NCI-H2196 treated with DMSO at 0.1 percent for 48 hours (cell line): Measurements from ENCODE around the gene ZG16B.

Experiments used
- DNase-seq: peaks from one replicate; lab custom pipeline; 2025; ENCODE audit not compliant: unreplicated experiment; lab: John Stamatoyannopoulos, UW

The ZG16B gene

DNA sequence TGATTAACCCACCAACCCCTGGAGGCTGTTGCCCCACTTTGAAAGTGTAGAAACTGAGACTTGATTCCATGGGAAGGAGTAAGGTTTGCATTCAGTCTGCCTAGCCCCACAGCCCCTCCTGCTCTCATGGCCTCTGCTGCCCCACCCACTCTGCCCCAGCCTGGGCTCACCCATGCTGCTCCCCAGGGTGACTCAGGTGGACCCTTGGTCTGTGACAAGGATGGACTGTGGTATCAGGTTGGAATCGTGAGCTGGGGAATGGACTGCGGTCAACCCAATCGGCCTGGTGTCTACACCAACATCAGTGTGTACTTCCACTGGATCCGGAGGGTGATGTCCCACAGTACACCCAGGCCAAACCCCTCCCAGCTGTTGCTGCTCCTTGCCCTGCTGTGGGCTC lies 25.4 kb upstream of the ZG16B start:
- DNase-seq = no peak

DNA sequence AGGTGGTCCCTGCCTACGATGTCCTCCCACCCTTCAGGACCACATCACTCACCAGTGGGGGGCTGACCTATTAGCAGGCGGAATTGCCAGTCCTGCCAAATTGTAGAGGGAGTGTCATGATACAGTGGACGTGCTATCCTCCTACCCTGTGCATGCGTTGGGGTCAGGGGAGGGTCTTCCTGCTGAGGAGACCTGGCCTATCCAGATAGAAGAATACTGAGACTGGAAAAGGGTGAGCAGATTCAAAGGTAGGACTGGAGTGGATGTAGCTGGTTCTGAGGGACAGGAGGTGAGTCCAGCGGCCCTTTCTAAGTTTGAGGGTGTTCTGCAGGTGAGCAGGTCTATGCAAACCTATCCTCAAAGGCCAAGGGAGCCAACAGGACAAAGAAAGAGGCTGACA lies 23.8 kb upstream of the ZG16B start:
- DNase-seq = no peak

DNA sequence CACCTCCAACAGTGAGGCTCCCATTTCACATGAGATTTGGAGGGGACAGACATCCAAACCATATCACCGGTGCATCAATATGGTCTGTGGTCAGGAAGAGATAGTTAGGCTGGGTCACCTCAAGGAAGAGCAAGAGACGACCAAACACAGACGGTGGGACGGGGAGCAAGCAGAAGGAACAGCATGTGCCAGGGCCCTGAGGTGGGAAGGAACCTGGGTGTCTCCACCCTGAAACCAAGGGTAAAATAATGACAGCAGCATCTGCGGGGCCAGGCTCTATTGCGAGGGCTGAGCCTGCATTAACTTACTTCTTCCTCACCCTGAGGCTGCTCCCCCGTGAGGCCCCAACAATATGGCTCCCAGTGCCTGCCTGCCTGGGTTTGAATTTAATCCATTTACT lies 21.9 kb upstream of the ZG16B start:
- DNase-seq = no peak

DNA sequence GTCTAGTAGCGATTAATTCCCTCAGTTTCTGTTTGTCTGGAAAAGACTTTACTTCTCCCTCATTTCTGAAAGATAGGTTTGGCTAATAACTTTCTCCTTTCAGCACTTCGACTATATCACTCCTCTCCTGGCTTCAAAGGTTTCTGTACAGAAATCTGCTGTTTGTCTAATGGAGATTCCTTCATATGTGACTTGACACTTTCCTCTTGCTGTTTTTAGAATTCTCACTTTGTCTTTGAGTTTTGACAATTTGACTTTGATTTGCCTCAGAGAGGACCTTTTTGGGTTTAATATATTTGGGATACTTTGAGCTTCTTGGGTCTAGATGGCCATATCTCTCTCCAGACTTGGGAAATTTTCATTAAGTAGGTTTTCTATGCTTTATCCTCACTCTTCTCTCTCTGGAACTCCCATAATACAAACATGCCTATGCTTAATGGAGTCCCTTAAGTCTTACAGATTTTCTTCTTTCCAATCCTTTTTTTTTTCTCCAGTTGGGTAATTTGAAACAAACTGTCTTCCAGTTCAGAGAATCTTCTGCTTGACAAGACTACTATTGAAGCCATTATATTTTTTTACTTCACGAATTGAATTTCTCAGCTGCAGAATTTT lies 20.8 kb upstream of the ZG16B start:
- DNase-seq = no peak

DNA sequence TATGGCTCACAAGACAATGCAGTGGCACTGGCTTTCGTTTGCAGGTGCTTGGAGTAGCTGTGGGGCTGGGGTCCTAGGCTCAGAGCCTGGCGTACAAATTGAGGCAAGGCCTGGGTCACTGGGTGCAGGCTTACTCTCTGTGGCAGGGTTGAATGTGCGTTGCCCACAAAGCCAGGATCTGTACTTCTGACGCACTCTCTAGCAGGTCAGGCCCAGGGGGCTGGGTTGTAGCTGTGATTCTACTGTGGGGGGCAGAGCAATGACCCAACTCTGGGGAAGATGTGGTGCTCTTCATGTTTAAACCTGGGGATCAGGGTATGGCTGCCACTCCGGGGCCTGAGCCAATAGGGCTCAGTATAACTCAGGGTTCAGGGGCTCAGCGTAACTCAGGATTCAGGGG lies 19.5 kb upstream of the ZG16B start:
- no peak for DNase-seq

DNA sequence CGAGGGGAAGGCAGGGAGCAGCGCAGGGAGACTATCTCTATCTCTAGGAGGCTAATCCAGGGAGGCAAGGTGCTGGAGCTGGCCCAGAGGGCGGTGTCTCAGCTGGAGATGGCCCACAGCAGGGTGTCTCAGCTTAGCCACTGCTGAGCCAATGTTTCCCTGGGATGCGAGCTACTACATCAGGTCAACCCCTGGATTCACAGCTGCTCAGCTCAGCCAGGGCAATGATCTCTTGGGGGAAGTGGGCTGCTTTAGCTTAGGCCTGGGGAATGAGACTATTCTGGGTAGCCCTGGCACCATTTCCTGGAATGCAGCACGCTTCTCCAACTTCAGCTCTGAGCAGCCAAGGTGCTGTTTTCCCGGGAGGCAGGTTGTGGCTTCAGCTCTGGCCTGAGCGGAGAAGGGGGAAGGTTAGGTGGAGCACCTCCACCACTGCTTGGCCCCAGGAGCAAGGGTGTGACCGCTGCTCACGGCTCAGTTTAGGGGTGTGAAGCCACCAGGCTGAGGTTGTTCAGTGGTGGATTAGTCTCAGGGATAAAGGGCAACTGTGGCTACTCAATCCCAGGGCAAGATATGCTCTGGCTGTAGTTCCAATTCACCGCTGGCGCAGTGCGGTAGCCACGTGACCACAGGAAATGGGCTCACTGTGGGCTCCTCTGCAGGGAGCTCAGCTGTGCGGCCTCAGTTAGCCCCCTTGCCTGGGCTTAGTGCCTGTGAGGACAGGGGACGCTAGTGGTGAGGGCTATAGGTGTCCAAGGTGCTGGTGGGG lies 18.2 kb upstream of the ZG16B start:
- DNase-seq = no peak

DNA sequence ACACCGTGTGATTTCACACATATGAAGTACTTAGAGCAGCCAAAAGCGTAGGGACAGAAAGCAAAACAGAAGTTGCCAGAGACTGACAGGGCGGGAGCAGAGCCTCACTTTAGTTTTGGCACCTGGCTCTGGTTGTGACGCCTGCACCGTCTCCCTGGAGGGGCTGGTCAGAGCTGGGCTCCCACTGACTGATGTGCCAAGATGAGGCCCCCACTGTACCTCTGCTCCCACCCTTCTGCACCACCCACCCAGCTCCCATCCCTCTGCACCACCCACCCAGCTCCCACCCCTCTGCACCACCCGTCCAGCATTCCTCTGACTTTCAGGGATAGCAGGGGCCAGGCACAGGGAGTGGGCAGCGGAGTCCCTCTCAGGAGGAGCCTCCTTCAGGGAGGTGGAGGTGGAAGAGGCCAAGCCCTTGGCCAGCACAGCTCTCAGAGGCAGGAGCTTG lies 16.3 kb upstream of the ZG16B start:
- DNase-seq = no peak

DNA sequence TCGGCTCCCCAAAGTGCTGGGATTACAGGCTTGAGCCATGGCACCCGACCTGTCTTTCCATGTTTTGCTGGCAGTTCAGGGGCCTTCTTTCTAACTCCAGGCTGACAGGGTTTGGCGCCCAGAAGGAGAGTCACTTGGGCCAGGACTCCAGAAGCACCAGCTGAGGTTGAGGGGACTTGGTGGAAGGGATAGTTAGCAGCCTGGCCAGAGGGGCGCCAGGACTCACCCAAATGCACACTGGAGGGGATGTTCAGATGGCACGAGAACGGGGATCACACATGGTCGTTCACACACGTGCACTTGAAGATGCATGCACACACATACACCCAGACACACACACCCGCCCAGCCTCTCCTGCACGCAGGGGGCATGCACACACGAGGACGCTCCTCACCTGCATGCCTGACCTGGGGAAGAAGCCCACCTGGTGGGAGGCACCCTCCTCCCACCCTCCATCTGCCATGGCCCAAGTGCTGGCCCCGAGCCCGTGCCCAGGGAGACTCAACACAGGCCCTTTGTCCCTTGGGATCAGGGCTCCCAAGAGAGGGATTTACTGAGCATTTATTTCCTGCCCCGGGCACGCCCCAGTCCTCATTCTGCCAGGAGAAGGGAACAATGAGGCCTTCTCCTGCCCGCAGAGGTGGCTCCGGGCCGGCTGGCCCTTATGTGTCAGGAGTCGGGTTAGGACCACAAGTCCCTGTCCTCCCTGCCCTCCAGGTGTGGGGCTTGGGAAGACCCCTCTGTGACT lies 15.4 kb upstream of the ZG16B start:
- DNase-seq = no peak

DNA sequence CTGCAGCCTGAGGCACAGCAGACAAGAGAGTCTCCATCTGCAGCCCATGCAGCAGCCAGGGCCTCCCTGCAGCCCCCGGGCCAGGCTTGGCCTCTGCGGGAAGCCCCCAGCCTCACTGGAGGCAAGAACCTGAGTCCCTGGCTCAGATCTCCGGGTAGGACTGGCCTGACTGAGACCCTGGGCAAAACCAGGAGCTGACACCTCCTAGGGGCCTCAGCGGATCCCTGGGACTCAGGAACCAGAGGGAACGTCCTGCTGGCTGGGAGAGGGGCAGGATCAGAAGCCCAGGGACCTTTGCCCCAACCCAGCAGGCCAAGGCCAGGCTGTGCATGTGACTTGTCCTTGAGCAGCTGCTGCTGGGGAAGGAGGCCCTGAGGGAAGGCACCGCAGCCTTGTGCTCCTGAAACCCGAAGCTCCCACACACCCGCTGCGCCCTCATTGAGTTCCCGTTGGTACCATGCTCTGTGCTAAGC lies 14.8 kb upstream of the ZG16B start:
- no peak for DNase-seq

DNA sequence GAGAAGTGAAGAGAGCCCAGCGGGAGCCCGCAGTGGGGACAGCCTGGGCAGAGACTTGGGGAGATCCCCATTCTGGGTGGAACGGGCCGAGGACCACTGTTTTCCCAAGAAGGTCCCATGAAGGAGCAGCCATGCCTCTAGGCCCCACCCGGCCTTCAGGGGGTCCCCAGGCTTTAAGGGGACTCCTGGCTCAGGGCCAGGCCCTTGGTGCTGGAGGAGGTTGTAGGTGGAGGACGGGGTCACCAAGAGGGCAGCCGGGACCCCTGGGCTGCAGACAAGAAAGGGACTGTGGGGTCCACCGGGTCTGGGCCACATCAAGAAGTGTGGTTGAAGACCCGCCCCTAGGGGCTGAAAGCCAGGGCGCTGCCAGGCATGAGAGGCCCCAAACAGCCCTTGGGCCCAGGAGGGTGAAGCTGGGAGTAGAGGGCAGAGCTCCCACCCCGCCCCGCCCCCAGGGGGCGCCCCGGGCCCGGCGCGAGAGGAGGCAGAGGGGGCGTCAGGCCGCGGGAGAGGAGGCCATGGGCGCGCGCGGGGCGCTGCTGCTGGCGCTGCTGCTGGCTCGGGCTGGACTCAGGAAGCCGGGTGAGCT lies 13.3 kb upstream of the ZG16B start, which contains the start of gene PRSS21:
PRSS21 (plus strand) TSS at position 487 of the 589 bp plus-strand sequence; CDS start at position 519, 32 bp downstream.
- DNase-seq = no peak

DNA sequence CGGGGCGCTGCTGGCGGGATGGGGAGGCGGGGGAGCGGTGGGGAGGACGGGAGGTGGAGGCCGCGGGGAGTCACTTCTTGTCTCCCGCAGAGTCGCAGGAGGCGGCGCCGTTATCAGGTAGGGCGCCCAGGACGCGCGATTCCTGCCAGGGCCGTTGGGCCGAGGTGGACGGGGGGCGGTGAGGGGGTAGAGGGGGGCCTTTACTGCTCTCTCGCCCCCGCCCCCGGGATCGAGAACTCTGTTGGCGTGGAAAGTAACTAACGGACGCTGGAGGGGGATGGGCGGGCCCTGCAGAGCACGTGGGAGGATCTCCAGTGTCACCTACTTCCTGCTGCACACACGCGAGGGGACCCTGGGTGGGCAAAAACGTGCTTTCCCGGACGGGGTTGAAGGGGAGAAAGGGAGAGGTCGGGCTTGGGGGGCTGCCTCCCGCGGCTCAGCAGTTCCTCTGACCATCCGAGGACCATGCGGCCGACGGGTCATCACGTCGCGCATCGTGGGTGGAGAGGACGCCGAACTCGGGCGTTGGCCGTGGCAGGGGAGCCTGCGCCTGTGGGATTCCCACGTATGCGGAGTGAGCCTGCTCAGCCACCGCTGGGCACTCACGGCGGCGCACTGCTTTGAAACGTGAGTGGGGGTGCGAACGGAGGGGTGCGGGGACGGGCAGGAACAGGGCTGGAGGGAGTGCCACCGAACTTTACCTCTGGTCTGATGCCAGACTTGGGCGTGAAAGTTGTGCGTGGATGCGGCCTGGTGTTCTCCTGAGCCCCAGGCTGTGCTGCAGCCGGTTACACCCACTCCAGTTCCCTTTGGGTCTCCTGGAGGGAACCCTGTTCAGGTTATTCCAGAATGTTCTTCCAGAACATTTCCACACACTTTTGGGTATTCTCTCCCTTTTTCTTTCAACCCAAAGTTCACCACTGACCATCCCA lies 12.5 kb upstream of the ZG16B start:
- no peak for DNase-seq

DNA sequence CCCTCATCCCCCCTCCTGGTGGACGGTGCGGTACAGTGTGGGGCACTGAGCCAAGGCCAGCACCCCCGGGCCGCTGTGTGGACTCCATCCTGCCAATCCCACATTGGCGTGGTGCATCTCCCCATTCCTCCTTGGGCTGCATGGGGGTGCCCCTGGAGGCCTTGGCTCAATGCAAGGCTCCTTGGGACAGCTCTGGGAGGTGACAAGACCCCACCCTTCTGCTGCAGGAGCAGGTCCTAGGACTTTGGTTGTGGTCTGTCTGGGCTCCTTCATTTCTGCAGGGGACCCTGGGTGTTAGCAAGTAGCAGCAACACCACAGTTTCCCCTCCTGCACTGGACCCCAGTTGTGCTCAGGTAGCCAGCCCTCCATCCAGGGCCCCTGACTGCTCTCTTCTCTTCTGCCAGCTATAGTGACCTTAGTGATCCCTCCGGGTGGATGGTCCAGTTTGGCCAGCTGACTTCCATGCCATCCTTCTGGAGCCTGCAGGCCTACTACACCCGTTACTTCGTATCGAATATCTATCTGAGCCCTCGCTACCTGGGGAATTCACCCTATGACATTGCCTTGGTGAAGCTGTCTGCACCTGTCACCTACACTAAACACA lies 11.7 kb upstream of the ZG16B start:
- no peak for DNase-seq

DNA sequence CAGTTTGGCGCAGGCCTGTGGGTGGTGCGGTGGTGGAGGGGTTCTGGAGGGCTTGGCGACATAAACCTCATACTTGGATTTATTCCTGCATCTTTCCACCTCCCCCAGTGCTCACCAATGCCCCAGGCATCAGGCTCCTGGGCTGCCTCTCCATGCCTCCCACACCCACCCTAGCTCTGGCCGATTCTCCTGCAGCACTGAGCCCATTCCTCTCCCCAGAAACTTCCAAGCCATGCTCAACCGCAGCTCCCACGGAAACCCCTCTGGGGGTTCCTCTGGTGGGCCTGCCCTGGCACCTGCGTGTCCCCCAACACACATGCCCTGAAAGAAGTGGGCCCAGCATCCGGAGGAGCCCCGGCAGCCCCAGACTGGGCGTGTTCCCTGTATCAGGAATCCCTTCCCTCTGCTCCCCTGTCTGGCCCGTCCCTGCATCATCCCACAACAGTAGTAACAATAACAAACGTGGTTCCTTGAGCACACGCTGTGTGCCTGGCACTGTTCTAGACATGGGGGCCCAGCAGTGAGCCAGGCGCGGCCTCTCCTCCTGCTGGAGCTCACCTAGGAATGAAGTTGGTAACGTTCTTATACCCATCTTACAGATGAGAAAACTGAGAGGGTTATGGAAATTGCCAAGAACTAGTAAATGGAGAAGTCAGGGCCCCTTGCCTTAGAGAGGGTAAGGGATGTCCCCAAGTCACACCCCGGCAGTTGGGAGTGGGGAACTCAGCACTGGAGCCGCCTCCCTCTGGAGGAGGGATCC lies 10.7 kb upstream of the ZG16B start:
- no peak for DNase-seq

DNA sequence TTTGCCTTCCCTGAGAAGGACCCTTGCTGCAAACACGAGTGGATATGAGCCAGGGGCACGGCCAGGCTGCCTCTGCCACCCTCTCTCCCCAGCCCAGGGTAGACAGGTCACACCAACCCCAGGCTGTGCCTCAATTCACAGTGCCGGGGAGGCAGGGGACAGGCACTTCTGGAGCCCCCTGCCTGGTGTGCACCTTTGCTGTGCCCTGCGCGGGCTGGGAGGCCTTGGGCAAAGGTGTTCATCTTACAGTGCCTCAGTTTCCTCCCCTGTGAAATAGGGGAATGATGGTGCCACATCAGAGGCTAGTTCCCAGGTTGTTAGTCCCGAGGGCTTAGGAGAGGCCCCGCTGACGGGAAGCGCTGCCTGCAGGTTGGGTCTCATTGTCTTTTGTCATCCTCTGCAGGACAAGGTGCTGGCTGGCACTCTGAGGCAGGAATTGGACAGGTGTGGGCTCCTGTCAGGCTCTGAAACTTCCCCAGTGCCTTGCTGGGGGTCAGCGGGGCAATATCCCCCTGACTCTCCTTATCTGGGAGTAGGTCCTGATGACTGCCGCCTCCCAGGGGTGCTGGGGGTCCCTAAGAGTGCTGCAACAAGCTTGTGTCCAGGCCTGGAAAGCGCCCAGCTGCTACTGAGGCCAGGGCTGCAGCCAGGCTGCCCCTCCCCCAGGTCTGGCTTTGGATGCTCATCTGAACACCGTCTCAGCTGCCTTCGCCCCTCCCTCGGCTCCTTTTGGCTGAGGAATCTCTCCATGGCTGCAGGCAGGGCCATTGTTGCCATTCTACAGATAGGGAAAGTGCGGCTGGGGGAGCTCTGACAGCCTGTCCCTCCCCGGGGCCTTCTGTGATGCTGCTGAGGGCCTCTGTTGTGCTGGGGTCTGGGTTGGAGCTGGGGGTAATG lies 9.9 kb upstream of the ZG16B start:
- DNase-seq = no peak

DNA sequence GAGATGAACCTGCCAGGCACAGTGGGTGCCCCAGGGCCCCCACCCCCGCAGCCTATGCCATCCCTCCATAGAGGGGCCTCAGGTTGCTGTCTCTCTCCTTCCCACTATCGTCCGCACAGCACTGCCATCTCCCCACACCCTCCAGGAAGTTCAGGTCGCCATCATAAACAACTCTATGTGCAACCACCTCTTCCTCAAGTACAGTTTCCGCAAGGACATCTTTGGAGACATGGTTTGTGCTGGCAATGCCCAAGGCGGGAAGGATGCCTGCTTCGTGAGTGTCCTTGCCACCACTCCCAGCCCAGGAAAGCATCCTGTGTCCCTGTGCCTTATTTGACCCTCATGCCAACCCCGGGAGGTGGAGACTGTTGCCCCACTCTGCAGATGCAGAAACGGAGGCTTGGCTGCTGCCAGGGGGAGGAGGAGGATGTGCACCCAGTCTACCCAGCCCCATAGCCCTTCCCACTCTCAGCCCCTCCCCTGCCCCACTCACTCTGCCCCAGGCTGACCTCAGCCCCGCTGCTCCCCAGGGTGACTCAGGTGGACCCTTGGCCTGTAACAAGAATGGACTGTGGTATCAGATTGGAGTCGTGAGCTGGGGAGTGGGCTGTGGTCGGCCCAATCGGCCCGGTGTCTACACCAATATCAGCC lies 9.1 kb upstream of the ZG16B start:
- no peak for DNase-seq

DNA sequence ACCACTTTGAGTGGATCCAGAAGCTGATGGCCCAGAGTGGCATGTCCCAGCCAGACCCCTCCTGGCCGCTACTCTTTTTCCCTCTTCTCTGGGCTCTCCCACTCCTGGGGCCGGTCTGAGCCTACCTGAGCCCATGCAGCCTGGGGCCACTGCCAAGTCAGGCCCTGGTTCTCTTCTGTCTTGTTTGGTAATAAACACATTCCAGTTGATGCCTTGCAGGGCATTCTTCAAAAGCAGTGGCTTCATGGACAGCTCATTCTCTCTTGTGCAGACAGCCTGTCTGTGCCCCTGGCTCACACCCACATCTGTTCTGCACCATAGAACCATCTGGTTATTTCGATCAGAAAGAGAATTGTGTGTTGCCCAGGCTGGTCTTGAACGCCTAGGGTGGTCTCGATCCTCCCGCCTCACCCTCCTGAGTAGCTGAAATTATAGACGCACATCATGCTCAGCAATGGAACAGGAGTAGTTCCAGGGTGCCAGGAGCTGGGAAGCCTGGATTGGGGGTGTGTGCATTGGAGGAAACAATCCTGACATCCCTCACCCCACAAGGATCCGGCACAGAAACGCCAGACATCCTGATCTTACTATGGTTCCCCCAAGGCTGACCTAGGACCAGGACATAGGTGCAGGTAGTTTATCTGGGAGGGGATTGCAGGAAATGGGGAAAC lies 8.5 kb upstream of the ZG16B start:
- no peak for DNase-seq

DNA sequence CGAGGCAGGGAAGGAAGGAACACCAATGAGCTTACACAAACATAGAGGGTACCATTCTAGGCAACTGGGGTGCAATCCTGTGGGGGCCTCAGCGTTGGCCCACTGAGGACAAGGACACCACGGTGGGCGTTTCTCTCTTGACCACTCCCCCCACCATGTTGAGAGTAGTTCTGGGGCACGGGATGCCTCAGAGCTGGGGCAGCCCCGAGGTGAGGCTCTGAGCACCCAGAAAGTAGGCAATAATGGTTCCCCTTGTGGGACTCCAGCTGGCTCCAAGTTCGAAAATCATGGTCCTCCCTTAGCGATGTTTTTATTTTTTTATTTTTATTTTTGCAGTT lies 8.0 kb upstream of the ZG16B start:
- no peak for DNase-seq
